ENCODE measurements around the gene GRIK4. TPM values are rescaled to one million over a fixed set of nuclear protein-coding genes. Genes with fewer than 3 reads are reported as not detected.
A peak's percentile ranks its signal among the peaks of the same experiment; 100 is the strongest.

Gene GRIK4
- total RNA-seq, 1 donor from 2014 or later: 0.06 TPM

DNA sequence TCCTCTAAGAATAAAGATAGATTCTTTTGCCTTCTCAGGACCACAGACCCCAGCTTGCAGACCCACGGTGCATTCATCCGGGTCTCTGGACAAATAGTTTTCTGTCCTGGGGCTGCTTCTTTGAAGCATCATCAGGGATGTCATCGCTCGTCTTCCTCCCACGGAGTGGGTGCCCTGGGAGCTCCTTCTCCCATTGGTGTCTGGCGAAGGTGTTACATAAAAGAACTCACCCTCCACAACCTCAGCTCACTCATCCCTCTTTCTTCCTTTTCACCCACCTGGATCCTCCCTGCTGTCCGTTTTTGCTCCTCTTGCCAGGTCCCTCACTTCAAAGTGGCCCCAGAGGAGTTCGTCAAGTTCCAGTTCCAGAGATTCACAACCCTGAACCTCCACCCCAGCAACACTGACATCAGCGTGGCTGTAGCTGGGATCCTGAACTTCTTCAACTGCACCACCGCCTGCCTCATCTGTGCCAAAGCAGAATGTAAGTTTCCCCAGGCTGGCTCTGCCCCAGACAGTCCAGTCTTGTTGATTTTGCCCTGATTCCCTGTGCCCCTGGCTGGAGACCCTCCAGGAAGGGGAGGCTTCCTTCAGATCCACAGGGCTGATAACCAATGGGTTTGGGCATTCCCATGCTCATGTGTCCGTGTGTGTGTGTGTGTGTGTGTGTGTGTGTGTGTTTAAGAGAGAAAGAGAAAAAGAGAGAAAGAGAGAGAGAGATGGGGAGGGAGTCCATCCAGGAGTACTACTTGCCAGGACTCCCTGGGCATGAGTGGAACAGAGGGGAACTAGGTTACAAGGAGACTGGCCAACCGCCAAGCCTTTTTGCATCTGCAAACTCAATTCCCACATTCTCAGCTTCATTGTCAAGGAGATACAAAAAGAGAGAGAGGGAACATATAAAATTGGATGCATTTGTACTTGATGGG lies 308.2 kb downstream of the GRIK4 start:
- DNase-seq (ENCODE audit: low read depth): no peak
- TF ChIP-seq, protein P1, sequence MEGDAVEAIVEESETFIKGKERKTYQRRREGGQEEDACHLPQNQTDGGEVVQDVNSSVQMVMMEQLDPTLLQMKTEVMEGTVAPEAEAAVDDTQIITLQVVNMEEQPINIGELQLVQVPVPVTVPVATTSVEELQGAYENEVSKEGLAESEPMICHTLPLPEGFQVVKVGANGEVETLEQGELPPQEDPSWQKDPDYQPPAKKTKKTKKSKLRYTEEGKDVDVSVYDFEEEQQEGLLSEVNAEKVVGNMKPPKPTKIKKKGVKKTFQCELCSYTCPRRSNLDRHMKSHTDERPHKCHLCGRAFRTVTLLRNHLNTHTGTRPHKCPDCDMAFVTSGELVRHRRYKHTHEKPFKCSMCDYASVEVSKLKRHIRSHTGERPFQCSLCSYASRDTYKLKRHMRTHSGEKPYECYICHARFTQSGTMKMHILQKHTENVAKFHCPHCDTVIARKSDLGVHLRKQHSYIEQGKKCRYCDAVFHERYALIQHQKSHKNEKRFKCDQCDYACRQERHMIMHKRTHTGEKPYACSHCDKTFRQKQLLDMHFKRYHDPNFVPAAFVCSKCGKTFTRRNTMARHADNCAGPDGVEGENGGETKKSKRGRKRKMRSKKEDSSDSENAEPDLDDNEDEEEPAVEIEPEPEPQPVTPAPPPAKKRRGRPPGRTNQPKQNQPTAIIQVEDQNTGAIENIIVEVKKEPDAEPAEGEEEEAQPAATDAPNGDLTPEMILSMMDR (conservative IDR thresholded peaks at IDR 0.05; ENCODE audit: low read depth, low read length): no peak
- H3K4me3 ChIP-seq (ENCODE audit: low read depth, low read length): no peak overlapping the region

DNA sequence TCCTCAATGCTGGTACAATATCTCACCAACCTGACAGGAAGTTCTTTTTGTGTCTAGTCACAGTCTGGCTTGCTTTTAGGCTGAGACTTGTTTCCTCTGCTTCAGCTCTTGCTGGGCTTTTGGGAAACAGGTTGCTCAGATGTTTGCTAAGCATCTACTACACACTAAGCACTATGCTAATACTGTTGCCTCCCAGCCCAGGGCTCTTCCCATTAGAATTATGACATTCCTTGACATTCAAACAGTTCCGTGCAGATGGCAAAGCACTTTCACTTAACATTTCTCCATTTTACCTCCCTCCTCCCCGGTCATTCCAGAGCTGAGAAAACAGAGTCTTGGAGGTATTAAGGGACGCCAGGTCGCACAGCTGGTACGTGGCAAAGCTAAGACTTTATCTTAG lies 311.6 kb downstream of the GRIK4 start:
- no peak overlapping the region for H3K4me3 ChIP-seq (ENCODE audit: low read depth, low read length)
- TF ChIP-seq, protein P1 (conservative IDR thresholded peaks at IDR 0.05; ENCODE audit: low read depth, low read length): no peak
- DNase-seq (ENCODE audit: low read depth): no peak

DNA sequence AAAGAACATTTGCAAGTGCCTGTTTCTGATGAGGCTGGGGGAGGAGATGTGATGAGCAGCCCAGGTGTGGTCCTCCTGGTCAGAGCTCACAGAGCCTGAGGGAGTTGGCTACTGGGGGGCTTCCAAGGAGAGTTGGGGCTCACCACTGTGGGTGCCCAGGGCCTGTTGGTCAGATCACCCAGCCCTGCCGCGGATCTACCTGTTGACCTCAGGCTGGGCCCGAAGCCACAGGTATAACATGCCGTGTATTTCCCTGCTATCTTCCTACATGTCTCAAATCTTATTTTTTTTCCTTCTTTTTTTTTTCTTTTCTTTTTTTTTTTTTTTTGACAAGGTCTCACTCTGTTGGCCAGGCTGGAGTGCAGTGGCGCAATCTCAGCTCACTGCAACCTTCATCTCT lies 312.7 kb downstream of the GRIK4 start:
- DNase-seq (ENCODE audit: low read depth): no peak
- TF ChIP-seq, protein P1 (conservative IDR thresholded peaks at IDR 0.05; ENCODE audit: low read depth, low read length): no peak
- no peak overlapping the region for H3K4me3 ChIP-seq (ENCODE audit: low read depth, low read length)

DNA sequence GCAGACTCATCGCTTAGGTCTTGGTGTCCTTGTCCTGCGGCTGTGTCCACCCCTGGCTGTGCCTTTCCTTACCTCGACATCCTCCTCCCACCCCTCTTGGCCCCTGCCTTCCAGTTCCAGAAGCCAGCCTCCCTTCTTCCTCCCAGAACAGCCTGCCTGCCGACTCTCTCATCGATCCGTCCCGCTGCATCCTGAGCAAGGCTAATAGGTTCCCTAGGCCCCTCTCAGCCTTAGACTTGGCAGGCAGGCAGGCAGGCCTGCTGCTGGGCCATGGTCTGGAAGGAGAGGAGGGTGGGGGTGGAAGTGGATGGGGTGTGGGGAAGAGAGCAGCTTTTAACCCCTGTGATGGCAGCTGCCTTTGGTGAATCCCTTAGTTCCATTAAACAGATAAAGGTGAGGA lies 315.6 kb downstream of the GRIK4 start:
- DNase-seq (ENCODE audit: low read depth): no peak
- H3K4me3 ChIP-seq (ENCODE audit: low read depth, low read length): no peak overlapping the region
- TF ChIP-seq, protein P1 (conservative IDR thresholded peaks at IDR 0.05; ENCODE audit: low read depth, low read length): no peak

DNA sequence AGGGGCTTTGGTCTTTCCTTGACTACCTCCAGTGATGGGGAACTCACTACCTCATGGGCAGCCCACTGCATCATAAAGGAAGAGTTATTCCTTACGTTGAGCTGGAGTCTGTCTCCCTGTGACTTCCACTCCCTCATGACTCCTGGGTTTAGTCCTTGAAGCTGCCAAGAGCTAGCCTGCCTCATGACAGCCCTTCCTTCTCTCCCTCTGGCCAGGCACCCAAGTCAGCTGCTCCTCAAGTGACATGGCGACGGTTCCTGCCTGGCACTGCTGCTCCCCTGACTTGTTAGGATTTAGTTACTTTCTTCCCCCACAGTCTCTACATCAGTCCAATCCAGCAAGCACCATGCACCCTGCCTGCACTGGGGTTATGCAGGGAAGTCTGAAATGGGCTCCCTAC lies 316.3 kb downstream of the GRIK4 start:
- no peak overlapping the region for H3K4me3 ChIP-seq (ENCODE audit: low read depth, low read length)
- DNase-seq (ENCODE audit: low read depth): no peak
- TF ChIP-seq, protein P1 (conservative IDR thresholded peaks at IDR 0.05; ENCODE audit: low read depth, low read length): no peak

DNA sequence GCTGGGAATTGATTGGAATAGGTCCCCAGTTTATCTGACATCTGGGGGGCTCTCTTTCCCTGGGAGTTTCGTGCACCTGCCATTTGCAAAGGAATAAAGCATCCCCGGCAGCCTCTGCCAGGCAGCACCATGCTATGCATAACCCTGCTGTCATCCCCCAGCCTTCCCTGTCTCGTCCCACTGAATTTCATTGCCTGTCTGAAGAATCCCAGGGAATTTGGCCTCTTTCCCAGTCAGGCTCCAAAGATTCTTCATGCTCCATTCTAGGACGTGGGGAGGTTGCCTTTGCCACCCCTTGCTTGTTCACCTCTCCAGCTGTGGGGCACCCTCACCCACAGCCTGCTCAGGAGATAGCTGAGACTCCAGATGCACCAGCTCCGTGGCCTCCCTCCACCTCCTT lies 317.3 kb downstream of the GRIK4 start:
- H3K4me3 ChIP-seq (ENCODE audit: low read depth, low read length): no peak overlapping the region
- TF ChIP-seq, protein P1 (conservative IDR thresholded peaks at IDR 0.05; ENCODE audit: low read depth, low read length): no peak
- peak; percentile 16 for DNase-seq (ENCODE audit: low read depth)
